ENCODE results near the gene DPAGT1. TPM values are rescaled to one million over a fixed set of nuclear protein-coding genes. Genes with fewer than 3 reads are reported as not detected.
"Not testable (repeated sequence)": the region's sequence is repeated elsewhere in the genome, so short reads cannot be mapped to it uniquely, and the experiment has no call there.

DPAGT1 gene
- total RNA-seq, 2 experiments from 2014 or later: 43.2 to 56.1 TPM

DNA sequence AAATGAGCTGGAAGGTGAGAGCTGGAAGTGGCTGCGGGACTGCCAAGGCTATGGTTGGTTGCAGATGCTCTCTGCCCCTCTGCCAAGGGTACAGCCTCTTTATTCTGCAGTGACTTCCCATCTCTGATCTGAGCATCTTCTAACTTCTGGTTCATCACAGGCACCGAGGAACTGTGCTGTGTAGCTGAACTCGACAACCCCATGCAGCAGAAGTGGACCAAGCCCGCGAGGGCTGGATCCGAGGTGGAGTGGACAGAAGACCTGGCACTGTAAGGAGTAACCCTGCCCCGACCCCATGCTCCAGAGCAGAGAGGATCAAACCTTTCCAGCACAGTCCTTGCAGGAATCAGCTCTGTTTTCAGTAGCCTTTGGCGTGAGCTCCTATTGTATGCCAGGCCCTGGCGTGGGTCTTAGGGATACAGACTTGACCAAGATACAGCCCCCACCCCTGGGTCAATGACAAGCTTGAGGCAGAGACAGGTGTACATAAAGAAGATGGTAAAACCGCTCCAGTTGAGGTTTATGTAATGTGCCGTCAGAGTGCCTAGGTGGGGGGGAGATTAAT lies 9.8 kb upstream of the DPAGT1 start:
- no peak for DNase-seq
- ATAC-seq (ENCODE audit: low read depth): no peak
- H3K4me3 Mint-ChIP-seq: no peak overlapping the region
- H3K27me3 Mint-ChIP-seq: no peaks in the 10 kb centered on the region
- no peaks in the 10 kb centered on the region for H3K9me3 Mint-ChIP-seq
- peaks cover 33% of the 10 kb centered on the region for H3K36me3 Mint-ChIP-seq
- POLR2A ChIA-PET: interaction anchor here (1.0 to 2.6 kb wide), 4 partner anchors 9 to 57 kb away, joined by 4 to 8 read pairs (median 8); partner anchors contain the start of genes DPAGT1, HINFP and NLRX1
- peaks cover 33% of the 10 kb centered on the region for H3K4me1 Mint-ChIP-seq
- H3K27ac Mint-ChIP-seq: peak overlapping the region; percentile 47

- no peaks in the 10 kb centered on the region for H3K27me3 Mint-ChIP-seq
- POLR2A ChIA-PET: interaction anchor here (1.0 to 6.1 kb wide), 3 partner anchors 8 to 58 kb away, joined by 4 to 108 read pairs (median 8); partner anchors contain the start of genes DPAGT1 and NLRX1
- H3K4me1 Mint-ChIP-seq: peaks cover 29% of the 10 kb centered on the region
- no peak for DNase-seq
- ATAC-seq (ENCODE audit: low read depth): no peak
- no peak overlapping the region for H3K4me3 Mint-ChIP-seq
- peaks cover 29% of the 10 kb centered on the region for H3K36me3 Mint-ChIP-seq
- H3K27ac Mint-ChIP-seq: peak overlapping the region; percentile 62
- no peaks in the 10 kb centered on the region for H3K9me3 Mint-ChIP-seq
These were observed 8.8 kb upstream of the DPAGT1 start for GRCh38 chr11:119110439-119110838.

- Mint-ChIP-seq H3K36me3 (peaks cover 26% of the 10 kb centered on the region), H3K4me3 (peak overlapping the region; percentile 83), H3K9me3 (no peaks in the 10 kb centered on the region), H3K4me1 (peaks cover 26% of the 10 kb centered on the region), H3K27me3 (no peaks in the 10 kb centered on the region), H3K27ac (peak overlapping the region; percentile 81)
- no peak for ATAC-seq (ENCODE audit: low read depth)
- POLR2A ChIA-PET: interaction anchor here (0.6 to 6.1 kb wide), 6 partner anchors 16 to 117 kb away, joined by 3 to 108 read pairs (median 3); partner anchors contain the start of gene CENATAC
- no peak for DNase-seq
These were observed 8.2 kb upstream of the DPAGT1 start for GRCh38 chr11:119109843-119110242.

GRCh38 chr11:119108857-119109221 lies 7.2 kb upstream of the DPAGT1 start:
- POLR2A ChIA-PET: interaction anchor here (0.5 to 6.1 kb wide), 12 partner anchors 9 to 198 kb away, joined by 3 to 108 read pairs (median 4); partner anchors contain the start of genes HINFP, RPS25, TRAPPC4 and VPS11
- H3K4me1 Mint-ChIP-seq: peaks cover 25% of the 10 kb centered on the region
- DNase-seq (no peak), ATAC-seq (ENCODE audit: low read depth) (no peak)
- peak overlapping the region; percentile 83 for H3K4me3 Mint-ChIP-seq
- H3K27me3 Mint-ChIP-seq: no peaks in the 10 kb centered on the region
- peaks cover 21% of the 10 kb centered on the region for H3K36me3 Mint-ChIP-seq
- H3K27ac Mint-ChIP-seq: peak overlapping the region; percentile 81
- H3K9me3 Mint-ChIP-seq: no peaks in the 10 kb centered on the region

DNA sequence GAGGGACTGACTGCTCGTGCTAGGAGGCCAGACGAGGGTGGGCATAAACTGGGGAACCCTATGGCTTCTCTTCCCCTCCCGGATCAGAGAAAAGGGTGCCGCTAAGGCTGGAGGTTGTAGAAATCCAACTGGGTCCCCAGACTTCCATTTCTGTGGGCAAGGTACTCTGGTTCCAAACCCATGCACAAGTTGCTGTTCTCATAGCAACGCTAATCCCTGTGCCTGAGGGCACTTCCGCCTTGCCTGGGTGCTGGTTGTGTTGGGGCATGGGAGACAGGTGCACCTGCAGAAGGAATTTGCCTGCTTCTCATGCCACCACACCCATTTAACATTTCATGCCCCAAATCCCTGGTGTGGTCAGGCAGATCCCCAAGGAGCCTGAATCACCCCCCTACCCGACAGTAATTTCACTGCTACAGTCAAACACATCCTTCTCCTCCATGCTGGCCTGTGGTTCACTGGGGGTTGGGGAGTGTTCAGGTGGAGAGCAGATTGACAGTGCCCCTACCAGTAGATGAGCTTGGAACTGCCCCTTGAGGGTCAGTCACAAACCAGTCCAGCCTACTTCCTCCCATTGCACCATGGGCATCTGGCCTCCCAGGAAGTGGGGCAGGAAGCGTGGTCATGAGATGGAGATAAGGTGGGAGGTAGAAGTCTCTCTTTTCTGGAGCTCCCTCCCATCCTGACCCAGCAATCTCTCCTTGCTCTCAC lies 6.6 kb upstream of the DPAGT1 start:
- Mint-ChIP-seq H3K9me3 (no peaks in the 10 kb centered on the region), H3K36me3 (peaks cover 22% of the 10 kb centered on the region), H3K27ac (peak overlapping the region; percentile 81), H3K27me3 (no peaks in the 10 kb centered on the region), H3K4me3 (peak overlapping the region; percentile 83), H3K4me1 (peaks cover 27% of the 10 kb centered on the region)
- peak; percentile 34 for ATAC-seq (ENCODE audit: low read depth)
- peak; percentile 56 for DNase-seq
- POLR2A ChIA-PET: interaction anchor here (0.7 to 6.1 kb wide), 13 partner anchors 7 to 90 kb away, joined by 3 to 108 read pairs (median 5); partner anchors contain the start of genes HINFP, RPS25, TRAPPC4 and VPS11

GRCh38 chr11:119107538-119108145 lies 6.0 kb upstream of the DPAGT1 start:
- no peaks in the 10 kb centered on the region for H3K9me3 Mint-ChIP-seq
- H3K27me3 Mint-ChIP-seq: no peaks in the 10 kb centered on the region
- H3K27ac Mint-ChIP-seq: peak overlapping the region; percentile 81
- peak overlapping the region; percentile 83 for H3K4me3 Mint-ChIP-seq
- POLR2A ChIA-PET: interaction anchor here (0.6 to 6.1 kb wide), 13 partner anchors 8 to 315 kb away, joined by 3 to 108 read pairs (median 6); partner anchors contain the start of genes HINFP, HYOU1, NLRX1 and VPS11
- H3K36me3 Mint-ChIP-seq: peaks cover 18% of the 10 kb centered on the region
- DNase-seq (no peak), ATAC-seq (ENCODE audit: low read depth) (peak; percentile 7)
- peaks cover 27% of the 10 kb centered on the region for H3K4me1 Mint-ChIP-seq

DNA sequence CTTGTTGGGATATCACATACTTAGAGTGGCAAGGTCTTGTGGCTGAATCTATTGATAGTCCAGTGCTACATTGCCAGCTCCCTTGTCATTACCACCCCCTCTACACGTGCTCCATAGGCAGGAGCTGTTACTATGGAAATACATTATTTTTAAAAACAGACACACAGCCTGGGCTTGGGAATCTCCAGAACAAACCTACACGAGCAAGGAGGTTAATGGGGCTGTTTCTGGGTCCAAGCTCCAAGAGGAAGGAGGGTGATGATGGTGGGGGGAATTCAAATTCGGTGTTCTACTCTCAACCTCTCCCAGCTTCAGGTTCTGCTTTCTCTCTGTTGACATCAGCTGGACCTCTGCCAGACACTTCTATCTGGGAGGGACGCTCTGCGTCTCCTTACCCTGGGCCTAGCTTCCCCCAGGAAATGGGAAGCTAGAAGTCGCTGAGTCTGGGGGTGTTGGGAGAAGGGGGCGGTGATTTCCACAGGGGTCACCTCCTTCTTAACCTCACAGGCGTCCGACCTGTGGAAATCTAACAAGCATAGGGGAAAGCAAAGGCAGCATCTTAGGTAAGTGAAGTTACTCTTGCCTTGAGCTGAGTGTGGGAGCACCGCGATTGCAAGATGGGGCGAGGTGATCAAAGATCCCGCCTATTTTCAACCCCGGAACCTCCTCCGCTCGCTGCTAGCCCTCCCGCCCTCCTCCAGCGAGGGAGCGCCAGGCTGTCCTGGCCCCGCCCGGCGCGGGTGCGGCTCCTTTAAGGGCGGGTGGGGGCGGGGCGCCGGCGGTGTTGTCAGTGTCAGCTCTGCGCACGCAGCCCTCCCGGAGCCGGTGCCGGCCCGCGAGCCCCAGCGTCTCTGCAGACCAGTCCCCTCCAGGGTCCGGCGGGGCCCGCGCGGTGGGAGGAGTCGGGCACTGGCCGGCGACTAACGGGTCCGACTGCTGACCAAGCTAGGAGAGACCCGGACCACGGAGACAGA lies 5.2 kb upstream of the DPAGT1 start, which contains the start of gene C2CD2L:
Gene C2CD2L (plus strand): TSS at position 781 of the 974 bp plus-strand sequence. CDS start 398 bp downstream, outside the sequence.
- Mint-ChIP-seq H3K4me3 (peak within 1 kb of the TSS; percentile 83), H3K9me3 (no peaks in the 10 kb centered on the region), H3K27me3 (no peaks in the 10 kb centered on the region), H3K36me3 (peaks cover 16% of the 10 kb centered on the region), H3K27ac (peak within 1 kb of the TSS; percentile 91), H3K4me1 (peaks cover 27% of the 10 kb centered on the region)
- DNase-seq (peak; percentile 89), ATAC-seq (ENCODE audit: low read depth) (peak; percentile 84)
- POLR2A ChIA-PET: interaction anchor here (0.6 to 6.1 kb wide), 17 partner anchors 9 to 314 kb away, joined by 3 to 108 read pairs (median 5); partner anchors contain the start of genes CENATAC, HINFP, HYOU1 and NLRX1

DNA sequence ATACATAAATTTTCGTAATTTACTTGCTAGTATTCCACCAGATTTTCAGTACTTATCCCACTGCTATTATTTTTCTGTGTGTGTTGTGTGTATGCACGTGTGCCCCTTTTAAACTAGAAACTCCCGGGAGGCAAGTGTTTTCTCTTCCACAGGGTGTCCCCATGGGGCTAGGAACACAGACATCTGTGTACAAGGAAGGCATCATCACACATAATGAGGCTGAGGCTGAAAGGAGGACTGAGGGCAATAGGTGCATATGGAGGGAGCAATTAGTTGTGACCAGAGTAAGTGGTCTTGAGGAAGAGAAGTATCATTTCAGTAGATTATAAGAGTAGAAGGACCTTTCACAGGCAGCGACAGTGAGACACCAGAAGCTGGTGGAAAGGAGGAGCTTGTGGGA lies 2.1 kb upstream of the DPAGT1 start:
- no peaks in the 10 kb centered on the region for H3K27me3 Mint-ChIP-seq
- H3K4me1 Mint-ChIP-seq: peaks cover 29% of the 10 kb centered on the region
- POLR2A ChIA-PET: no interaction called here
- H3K36me3 Mint-ChIP-seq: peaks cover 4% of the 10 kb centered on the region
- H3K9me3 Mint-ChIP-seq: no peaks in the 10 kb centered on the region
- H3K4me3 Mint-ChIP-seq: peak overlapping the region; percentile 57
- ATAC-seq (ENCODE audit: low read depth) (no peak), DNase-seq (no peak)
- H3K27ac Mint-ChIP-seq: peak overlapping the region; percentile 73

GRCh38 chr11:119103161-119103664 lies 1.6 kb upstream of the DPAGT1 start:
- not testable (repeated sequence) for H3K9me3 Mint-ChIP-seq; H3K36me3 Mint-ChIP-seq; H3K27me3 Mint-ChIP-seq; ATAC-seq (ENCODE audit: low read depth); DNase-seq
- peak overlapping the region; percentile 95 for H3K4me3 Mint-ChIP-seq
- peaks cover 26% of the 10 kb centered on the region for H3K4me1 Mint-ChIP-seq
- peak overlapping the region; percentile 99 for H3K27ac Mint-ChIP-seq
- POLR2A ChIA-PET: interaction anchor here (1.6 to 2.5 kb wide), 6 partner anchors 9 to 66 kb away, joined by 5 to 27 read pairs (median 18); partner anchors contain the start of genes HINFP, HMBS, HYOU1 and NLRX1

GRCh38 chr11:119100994-119101758 lies 477 bp downstream of the DPAGT1 start:
- no peaks in the 10 kb centered on the region for H3K9me3 Mint-ChIP-seq
- POLR2A ChIA-PET: interaction anchor here (0.8 to 2.5 kb wide), 17 partner anchors 9 to 310 kb away, joined by 3 to 27 read pairs (median 5); partner anchors contain the start of genes CBL, DDX6, HINFP and HMBS
- peak overlapping the region; percentile 95 for H3K4me3 Mint-ChIP-seq
- DNase-seq (no peak), ATAC-seq (ENCODE audit: low read depth) (peak; percentile 12)
- peak overlapping the region; percentile 99 for H3K27ac Mint-ChIP-seq
- H3K4me1 Mint-ChIP-seq: peaks cover 29% of the 10 kb centered on the region
- H3K36me3 Mint-ChIP-seq: peaks cover 20% of the 10 kb centered on the region
- no peaks in the 10 kb centered on the region for H3K27me3 Mint-ChIP-seq

- no peaks in the 10 kb centered on the region for H3K9me3 Mint-ChIP-seq
- H3K4me1 Mint-ChIP-seq: peaks cover 32% of the 10 kb centered on the region
- no peak for ATAC-seq (ENCODE audit: low read depth)
These were observed 1.2 kb downstream of the DPAGT1 start for GRCh38 chr11:119100246-119100970.

More at GRCh38 chr11:119100246-119100970, 1.2 kb downstream of the DPAGT1 start:
- Mint-ChIP-seq H3K27ac (peak overlapping the region; percentile 99), H3K36me3 (peaks cover 20% of the 10 kb centered on the region), H3K27me3 (no peaks in the 10 kb centered on the region), H3K4me3 (peak overlapping the region; percentile 95)
- no peak for DNase-seq
- POLR2A ChIA-PET: interaction anchor here (1.0 to 1.2 kb wide), 3 partner anchors 9 to 70 kb away, joined by 3 to 4 read pairs (median 3); no protein-coding TSS in a partner anchor

Measured in activated naive CD8-positive, alpha-beta T cell treated with anti-CD3 and anti-CD28 coated beads, Interleukin-2, amount 10 ng/mL, durations not matched to agents 7 days and 5 days (primary cell).